ENCODE results near the gene EPHX1. TPM values are rescaled to one million over a fixed set of nuclear protein-coding genes. Genes with fewer than 3 reads are reported as not detected.

Gene EPHX1
- total and polyA plus RNA-seq, 2 of the 8 experiments (the other 6 are each of a cell fraction or from before 2014, with no cell fraction given) = 45.3 to 79.1 TPM

- no peak for TF ChIP-seq KDM5A (IDR thresholded peaks at IDR 0.05; ENCODE audit: low read length)
- no peak for TF ChIP-seq SAP30 (IDR thresholded peaks at IDR 0.05; ENCODE audit: insufficient read depth, insufficient replicate concordance, low read length)
- no peak for TF ChIP-seq POU5F1 (IDR thresholded peaks at IDR 0.05; ENCODE audit: low read depth, low read length)
- TF ChIP-seq SP4 (IDR thresholded peaks at IDR 0.05; ENCODE audit: low read length) = no peak
- no peak for TF ChIP-seq CTCF (IDR thresholded peaks at IDR 0.05; ENCODE audit: control extremely low read depth in 1 of 3, insufficient read depth in 1 of 3, low read depth in 1 of 3, low read length in 3 of 3)
- no peak for TF ChIP-seq RAD21 (IDR thresholded peaks at IDR 0.05 in 1 of 2, conservative IDR thresholded peaks at IDR 0.05 in 1 of 2; ENCODE audit: low read depth in 2 of 2, low read length in 2 of 2)
Observed at GRCh38 chr1:225872075-225872430, 62.1 kb downstream of the EPHX1 start (continued).
